Amygdala (tissue), 56 donors: ENCODE measurements around the gene HS1BP3.

ENCODE experiments used
- DNase-seq, 56 donors: peaks; one replicate each; lab custom pipeline; 2025; lab: John Stamatoyannopoulos, UW

The HS1BP3 gene

GRCh38 chr2:20633001-20633400 is 17.9 kb downstream of the HS1BP3 start:
- no peak for DNase-seq

GRCh38 chr2:20632446-20632990 is 18.4 kb downstream of the HS1BP3 start:
- no peak for DNase-seq

- DNase-seq = no peak
These were observed 19.1 kb downstream of the HS1BP3 start for GRCh38 chr2:20631617-20632307.

GRCh38 chr2:20630967-20631366 is 19.9 kb downstream of the HS1BP3 start:
- no peak for DNase-seq

- DNase-seq = peak in 5 of 56 donors; percentile 23 to 44 (median 33)
These were observed 21.2 kb downstream of the HS1BP3 start for GRCh38 chr2:20629581-20630171.

GRCh38 chr2:20629181-20629580 is 21.7 kb downstream of the HS1BP3 start:
- no peak for DNase-seq

DNA sequence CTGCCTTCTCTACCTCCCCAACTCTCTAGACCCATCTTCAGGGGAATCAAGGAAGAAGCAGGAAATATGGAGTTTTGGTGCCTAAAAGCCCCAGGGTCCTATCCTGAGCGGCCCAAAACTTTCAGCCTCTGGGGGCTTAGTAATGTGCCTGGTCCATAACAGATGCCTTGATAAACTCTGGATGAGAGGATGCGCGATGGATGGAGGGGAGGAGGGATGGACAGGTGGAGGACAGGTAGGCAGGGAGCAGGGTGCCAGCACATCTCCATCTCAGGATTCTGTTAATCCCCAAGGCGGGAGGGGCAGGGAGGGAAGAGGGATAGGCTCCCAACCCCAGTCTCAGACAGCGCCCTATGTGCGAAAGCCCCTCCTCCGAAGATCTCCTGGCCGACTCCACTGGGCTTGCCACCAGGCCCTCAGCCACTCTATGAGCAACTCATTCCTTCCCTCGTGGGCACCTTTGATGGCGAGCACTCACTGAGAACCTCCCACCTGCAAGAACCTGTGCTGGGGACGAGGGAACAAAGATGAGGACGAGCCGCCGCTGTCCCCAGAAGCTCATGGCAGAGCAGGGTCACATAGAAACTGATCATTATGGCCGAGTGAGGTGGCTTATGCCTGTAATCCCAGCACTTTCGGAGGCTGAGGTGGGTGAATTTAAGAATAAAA is 23.1 kb downstream of the HS1BP3 start:
- DNase-seq = no peak

DNA sequence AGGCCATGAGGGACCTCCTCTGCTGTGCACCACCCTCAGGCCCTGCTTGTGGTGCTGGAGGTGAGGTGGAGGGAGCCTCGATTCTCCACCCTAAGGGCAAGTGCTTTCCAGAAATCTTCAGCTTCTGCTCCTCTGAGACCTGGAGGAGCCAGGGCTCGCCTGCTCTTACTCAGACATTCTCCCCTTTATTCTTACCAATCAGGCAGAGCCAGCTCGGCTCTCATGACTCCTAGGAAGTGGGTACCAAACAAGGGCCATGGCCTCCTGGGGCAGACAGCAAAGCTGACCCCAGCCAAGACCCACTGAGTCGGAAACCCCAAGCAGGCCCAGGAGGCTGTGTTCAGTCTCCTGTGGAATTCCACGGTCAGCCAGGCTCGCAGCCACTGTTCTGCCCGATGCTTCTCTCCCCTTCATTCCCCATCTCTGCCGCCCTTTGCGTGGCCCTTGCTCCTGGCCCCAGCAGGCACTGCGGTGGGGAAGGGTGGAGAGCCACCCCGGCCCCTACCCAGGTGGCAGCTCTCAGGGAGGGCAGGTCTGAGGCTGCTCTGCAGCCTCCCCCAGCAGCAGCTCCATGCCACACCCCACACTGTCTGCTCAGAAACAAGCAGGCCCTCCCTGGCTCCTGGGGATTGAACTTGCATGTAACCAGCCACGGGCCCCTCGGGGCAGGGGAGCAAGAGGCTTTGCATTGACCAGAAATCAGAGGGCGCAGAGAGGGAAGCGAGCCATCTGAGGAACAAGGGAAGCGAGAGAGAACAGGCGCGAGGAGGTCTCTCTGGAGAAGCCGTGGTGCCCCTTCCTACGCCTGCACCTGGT is 24.0 kb downstream of the HS1BP3 start:
- DNase-seq = no peak

GRCh38 chr2:20626392-20626697 is 24.6 kb downstream of the HS1BP3 start:
- no peak for DNase-seq

DNA sequence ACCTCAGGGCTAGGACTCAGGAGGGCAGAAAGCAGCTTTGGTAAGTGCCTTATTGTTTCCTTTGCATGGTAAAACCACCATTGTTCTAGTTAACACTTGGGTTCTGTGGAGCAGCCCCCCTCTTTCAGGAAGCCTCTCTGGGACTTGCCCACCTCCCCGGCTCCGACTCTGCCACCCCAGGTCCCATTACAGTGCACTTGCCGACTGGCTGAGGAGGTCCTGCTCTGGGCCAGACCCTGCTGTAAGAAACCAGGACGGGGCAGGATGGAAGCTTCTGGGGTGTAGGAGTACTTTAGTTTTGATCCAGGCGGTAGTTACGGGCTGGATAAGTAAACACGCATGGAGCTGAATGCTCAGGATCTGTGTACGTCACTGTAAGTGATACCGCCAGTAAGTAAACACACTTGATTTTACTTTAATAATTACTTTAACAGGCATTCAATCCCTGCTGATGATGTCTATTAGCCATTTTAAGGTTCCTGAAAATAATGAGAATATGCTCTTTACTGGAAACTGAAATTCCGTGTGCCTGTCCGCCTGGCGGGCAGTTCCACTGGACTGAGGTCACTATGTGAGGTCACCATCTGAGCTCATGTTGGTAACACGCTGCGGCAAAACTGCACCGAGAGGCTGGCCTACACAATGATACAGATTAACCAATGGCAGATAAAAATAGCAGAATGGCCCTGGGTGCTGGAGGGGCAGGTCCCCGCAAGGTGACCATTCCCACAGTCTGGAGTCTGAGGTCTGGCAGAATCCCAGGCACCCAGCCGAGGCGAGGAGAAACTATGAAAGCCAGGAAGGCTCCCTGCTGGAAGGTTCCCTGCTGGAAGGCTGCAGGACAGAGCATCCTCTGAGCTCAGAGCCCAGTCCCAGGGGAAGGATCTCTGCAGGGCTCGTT is 25.2 kb downstream of the HS1BP3 start:
- DNase-seq = peak in 3 of 56 donors; percentile 17 to 54 (median 32)

- DNase-seq = no peak
These were observed 25.9 kb downstream of the HS1BP3 start for GRCh38 chr2:20624884-20625485.

DNA sequence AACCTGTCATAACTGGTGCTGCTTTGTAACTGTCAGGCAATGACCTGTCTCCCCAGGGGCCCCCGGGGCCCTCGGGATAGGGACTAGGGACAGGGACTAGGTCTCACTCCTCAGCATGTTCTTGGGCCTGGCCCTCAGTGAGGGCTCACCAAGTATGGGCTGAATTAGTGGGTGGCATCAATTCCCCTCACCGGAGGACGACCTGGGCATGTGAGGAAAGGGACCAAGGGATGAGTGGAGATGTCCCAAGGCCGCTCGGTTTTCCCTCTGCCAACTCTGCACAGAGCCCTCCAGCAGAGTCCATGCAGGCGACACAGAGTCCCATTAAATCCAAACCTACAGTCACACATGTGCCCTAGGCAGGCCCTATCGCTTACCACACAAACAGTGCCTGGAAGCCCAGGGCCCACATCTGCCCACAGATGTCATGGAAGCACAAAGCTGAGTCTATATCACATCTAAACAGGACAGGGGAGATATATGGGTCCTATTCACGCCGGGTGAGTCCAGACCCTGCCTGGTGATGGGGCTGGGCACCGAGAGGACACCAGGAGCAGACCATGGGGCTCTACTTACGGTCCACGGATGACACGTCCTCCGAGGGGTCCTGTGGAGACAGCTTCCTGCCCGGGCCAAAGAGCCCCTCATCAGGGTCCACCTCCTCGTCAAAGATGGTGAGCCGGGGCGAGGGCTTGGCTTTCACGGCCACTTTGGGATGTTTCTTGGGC is 26.6 kb downstream of the HS1BP3 start:
- no peak for DNase-seq

DNA sequence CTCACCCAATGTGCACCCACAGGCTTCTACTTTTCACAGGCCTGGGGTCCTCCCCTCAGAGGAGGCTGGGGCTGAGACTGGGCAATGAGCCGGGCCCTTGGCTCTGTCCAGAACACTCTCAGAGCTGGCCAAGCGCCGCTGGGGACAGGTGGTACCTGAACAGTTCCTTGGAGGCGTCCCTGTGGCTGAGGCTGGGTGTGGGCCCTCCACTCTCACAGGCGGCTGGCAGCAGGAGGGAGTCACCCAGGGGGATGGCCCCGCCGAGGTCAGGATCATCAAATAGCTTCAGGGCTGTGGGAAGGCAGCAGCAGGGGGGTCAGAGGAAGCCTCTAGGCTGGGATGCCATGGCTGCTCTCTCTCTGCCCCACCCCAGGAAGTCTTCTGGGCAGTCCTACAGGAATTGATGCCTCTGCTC is 27.1 kb downstream of the HS1BP3 start:
- no peak for DNase-seq

GRCh38 chr2:20623241-20623640 is 27.7 kb downstream of the HS1BP3 start:
- no peak for DNase-seq

- DNase-seq = no peak
These were observed 28.2 kb downstream of the HS1BP3 start for GRCh38 chr2:20622731-20623130.

- no peak for DNase-seq
These were observed 28.6 kb downstream of the HS1BP3 start for GRCh38 chr2:20622296-20622686.

GRCh38 chr2:20621366-20622295 is 29.3 kb downstream of the HS1BP3 start:
- DNase-seq = no peak
